GM19395 (cell line): ENCODE data around the gene SUSD6.
"Not testable (repeated sequence)": the region's sequence is repeated elsewhere in the genome, so short reads cannot be mapped to it uniquely, and the experiment has no call there.

Experiments
- ATAC-seq: cut with Tn5 transposase; IDR thresholded peaks from one replicate; pipeline ENCODE4 v1.9.1; 2021; ENCODE audit warnings: mild to moderate bottlenecking, moderate library complexity; ENCODE audit not compliant: unreplicated experiment

The SUSD6 gene

DNA sequence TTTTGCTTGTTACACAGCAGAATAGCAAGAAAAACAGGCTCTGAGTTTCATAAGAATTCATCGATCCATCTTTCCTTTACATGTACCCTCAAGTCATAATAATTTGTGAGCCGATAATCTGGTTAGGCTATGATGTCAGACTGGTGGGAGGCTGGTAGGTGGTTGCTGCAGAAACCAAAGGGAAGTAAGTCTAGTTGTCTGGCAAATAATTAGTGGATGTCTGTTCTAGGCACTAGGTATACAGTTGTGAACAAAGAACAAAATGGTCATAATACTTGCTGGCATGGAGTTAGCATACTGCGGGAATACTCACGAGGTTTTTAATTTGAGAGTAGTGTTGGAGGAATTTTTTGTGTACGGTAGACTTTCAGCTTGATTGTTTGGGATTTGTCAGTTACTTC, 8.8 kb downstream of the SUSD6 start:
- no peak for ATAC-seq

DNA sequence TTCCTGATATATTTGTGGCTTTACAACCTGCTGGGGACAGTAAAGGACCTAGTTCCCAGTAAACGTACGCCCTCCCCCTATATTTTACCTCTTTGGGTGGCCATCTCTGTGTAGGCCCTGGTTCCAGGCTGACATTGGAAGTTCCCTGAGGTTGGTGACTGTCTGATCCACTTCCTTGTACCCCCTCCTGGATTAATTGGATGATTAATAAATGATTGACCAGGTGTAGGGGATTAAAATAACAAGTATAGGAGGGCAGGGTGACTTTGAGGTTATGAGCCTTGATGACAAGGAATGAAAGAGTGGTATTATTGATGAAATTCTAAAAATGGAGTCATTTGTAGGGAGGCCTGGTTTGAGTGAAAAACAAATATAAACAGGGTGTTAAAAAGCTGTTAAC, 9.6 kb downstream of the SUSD6 start:
- no peak for ATAC-seq

DNA sequence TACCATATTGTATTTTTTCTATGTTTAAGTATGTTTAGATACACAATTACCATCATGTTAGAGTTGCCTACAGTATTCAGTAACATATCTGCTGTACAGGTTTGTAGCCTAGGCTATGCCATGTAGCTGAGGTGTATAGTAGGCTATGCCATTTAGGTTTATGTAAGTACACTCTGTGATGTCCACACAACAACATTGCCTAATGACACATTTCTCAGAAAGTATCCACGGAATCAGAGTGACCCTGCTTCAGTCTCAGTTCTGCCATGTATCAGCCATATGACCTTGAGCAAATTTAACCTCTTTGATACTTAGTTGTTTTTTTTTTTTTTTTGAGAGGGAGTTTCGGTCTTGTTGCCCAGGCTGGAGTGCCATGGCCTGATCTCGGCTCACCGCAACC, 12.7 kb downstream of the SUSD6 start:
- ATAC-seq, result no peak

- peak; percentile 88 for ATAC-seq
Observed at GRCh38 chr14:69625299-69626131, 14.1 kb downstream of the SUSD6 start.

DNA sequence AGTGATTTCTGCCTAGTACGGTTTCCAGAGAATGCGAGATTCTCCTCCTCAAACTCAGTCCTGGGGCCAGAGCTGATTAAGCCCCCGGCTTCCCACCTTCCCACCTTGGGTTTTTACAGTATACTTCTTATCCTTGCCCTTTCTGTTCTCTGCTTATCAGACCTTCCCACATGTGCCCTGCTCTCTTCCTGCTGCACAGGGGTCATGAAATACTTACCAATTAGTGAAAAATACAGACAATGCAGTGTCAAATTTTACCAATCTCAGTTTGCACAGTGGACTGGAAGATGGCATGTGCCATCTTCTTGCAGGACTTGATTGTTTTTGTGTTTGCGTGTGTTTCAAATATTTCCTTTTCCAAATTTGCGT, 14.7 kb downstream of the SUSD6 start:
- no peak for ATAC-seq

- peak; percentile 42 for ATAC-seq
Observed at GRCh38 chr14:69629225-69630127, 18.1 kb downstream of the SUSD6 start.

GRCh38 chr14:69630360-69630759, 19.0 kb downstream of the SUSD6 start:
- ATAC-seq, result no peak

- no peak for ATAC-seq
Observed at GRCh38 chr14:69631509-69631908, 20.1 kb downstream of the SUSD6 start.

DNA sequence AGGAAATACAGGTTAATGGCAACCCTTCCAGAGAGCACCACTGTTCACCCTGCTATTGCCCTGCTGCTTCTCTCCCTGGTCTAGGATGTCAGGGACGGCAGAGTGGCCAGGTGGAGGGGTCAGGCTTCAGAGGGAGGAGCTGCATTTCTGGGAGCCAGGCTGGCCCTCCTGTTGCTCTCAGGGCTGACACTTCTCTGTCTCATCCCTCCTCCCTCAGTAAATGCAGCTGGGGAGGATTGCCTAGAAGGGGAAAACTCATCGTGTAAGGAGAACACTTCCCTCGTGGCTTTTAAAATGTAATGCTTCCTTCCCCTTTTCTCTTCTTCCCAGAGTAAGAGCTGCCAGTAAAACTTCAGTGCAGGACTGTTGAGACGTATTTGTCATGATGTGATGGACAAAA, 20.8 kb downstream of the SUSD6 start:
- no peak for ATAC-seq

DNA sequence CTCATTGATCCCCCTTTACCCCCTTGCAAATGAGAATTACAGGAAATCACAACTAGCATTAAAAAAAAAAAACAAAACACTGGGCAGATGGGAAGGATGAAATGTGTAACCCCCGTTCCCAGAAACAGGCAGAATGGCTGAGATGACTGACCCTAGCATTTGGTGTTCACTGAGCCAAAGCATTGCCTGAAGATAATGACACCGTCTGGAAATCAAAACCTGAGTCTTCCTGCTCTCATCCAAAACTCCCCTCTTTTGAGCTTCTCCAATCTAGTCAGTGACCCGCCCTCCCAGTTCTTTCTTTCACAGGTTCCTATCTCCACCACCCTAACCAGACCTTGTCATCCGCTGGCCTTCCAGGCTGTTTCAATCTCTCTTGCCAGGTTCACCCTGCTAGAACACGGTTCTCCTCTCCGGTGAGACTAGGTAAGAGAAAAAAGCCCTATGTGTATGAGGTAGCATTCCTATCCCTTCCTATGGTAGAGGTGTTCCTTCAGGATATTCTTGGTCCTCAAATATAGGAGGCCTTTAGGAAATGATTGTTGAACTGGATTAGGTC, 21.3 kb downstream of the SUSD6 start:
- ATAC-seq, result no peak

DNA sequence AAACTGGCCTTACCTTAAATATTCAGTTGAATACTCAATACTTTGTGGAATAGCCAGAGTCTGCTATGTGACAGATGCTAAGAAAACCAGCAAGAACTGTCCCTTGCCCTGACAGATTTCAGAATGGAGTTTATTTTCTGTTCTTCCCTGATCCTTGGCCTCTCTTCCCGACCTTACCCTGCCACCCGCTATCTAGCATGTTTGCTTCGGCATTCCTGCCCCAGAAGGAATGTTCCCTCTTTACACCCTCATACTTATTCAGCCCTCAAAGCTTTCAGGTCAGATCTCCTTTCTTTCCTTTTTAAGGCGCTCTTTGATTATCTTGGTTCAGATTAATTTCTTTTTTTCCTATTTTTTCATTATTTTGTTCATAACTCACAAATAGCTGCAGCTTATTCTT, 21.8 kb downstream of the SUSD6 start:
- ATAC-seq, result no peak

GRCh38 chr14:69635981-69636639, 24.7 kb downstream of the SUSD6 start:
- no peak for ATAC-seq

DNA sequence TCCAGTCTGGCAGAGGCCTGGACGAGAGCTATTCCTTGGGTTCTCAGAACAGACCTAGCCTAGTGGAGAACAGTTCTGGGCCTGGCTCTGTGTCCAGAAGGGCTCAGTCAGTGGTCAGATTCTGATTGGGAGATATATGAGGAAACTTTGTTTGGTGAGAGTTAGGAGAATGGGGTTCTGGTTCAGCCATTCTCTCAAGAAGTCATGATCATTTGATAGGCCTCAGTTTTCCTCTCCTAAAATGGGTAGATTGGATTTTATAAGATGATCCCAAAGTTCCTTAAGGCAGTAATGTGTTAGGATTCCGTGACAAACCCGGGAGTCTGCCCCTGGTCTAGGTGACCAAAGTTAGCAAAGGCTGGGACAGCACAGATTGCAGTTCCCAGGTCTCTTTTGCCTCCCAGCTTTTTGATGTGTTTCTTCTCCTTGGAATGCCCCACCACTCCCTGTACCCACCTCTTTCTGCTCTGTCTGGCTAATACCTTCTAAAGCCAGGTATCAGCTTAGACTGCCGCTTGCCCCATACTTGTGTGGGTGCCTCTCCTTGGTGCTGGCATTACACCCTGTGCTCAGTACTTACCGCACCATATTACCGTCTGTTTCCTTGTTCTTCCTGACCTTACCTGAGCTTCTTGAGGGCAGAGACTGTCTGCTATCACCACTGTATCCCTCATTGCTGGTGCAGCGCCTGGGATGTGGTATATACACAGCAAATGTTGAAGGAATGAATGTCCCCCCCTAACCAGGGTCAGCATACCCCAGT, 25.5 kb downstream of the SUSD6 start:
- ATAC-seq, result no peak

DNA sequence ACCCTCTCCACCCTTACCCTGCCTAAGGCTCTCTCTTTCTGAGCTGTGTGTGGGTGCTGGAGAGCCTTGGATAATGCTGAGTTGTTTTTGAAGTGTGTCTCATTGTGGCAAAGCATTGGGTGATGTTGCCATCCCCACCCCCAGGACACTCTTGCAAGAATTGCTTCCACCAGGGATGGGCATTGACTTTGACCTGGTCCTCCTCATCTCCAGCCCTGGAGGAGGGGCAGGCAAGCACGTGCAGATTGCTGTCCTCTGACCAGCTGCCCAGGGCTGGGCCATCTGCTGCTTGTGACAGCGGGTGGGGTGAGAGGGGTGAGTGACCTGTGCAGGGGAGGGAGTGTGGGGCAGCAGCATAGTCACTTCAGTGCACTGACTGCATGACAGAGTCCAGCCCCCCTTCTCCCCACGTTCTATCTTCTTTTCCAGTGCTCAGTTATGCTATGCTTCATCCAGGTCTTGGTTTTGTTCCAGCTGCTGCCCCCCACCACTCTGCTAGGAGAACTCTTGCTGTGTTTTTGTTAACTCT, 26.2 kb downstream of the SUSD6 start:
- ATAC-seq, result peak; percentile 17

GRCh38 chr14:69640931-69641330, 29.5 kb downstream of the SUSD6 start:
- ATAC-seq, result no peak

- ATAC-seq, result not testable (repeated sequence)
Observed at GRCh38 chr14:69642212-69642793, 30.9 kb downstream of the SUSD6 start.

DNA sequence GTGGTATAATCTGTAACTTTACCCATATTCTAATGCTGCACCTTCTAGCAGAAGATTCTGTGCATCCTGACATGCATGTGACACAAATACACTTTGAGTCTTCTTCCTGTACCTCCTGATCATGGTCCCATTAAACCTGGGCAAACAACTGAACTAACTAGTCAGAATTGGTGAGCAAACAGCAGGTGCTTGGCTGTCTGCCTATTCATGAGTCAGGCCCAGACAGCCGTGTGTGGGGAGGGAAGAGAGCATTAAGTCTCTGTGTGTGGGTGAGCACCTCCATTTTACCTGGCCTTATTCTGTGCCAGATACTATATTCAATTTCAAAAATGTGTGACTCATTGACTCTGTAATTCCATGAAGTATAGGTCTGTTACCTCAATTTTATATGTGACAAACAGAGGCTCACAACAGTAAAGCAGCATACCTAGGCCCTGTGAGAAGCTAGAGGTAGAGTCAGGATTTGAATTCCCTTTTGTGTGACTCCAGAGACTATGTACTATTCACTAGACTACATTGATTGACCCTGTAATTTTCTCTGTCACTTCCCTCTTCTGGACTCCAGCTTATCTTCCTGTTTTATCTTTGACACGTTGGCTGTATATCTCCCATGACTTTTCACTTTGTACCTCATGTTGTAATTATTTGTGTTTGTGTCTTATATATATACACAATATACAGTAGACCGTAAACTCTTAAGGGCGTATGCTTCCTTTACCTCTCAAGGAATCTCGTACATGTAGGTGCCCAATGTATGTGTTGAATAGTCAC, 32.2 kb downstream of the SUSD6 start:
- ATAC-seq, result no peak

DNA sequence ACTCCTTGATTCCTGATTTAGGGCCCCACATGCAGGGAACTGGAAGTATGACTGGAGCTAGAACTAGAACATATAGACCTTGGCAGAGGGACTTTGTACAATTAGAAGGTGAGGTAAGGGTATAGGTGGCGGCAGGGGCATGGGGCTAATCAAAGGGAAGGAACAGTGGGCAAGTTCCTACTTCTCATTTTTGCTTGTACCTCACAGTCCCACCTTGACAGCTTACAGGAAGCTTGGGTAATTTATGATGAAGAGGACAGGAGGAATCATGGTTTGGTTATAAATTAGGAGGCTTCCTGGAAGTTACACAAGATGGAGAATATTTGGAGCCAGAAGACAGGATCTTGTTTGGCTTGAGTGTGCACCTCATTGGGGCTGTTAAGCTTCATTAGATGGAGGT, 33.4 kb downstream of the SUSD6 start:
- ATAC-seq, result no peak

DNA sequence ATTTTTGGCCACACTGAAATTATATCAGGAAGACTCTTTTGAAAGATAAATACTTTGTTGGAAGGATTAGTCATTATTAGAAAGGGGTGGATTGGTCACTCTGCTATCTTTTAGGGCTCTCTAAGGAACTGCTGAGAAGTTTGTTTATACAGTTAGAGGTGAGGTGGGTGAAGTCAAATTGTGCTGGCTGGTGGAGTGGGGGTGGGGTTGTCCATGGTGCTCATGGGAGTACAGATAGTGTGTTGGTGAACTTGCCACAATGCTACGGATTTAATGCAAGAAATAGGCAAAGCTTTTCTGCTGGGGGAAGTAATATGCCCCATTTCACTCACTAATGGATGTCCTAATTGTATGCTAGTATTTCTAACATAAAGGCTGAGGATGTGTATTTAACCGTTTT, 35.8 kb downstream of the SUSD6 start:
- ATAC-seq, result no peak
